GM19099 (cell line): ENCODE measurements around the gene ESPN.

Experiments
- POLR2A ChIP-seq: IDR thresholded peaks from 3 replicates; pipeline ENCODE4 v1.6.1; 2011; ENCODE audit warnings: low read depth; ENCODE audit not compliant: insufficient read length; ENCODE audit errors: extremely low read depth

The ESPN gene

DNA sequence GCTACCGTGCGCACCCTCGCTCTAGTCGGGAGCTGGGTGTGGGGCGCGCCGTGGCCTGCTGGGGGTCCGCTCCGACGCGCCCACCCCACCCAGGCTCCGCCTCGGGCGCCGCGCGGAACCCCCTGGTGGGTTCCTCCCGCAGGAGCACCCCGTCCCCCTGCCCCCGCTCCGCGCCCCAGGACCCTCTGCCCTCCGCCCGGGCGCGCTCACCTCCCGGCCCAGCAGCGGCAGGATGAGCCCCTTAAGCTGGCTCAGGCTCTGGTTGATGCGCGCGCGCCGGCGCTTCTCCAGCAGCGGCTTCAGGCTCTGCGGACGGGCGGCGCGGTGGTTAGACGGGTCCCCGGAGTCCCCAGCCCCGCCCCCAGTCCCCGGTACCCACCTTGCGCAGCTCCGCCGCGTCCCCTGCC is 5.2 kb upstream of the ESPN start:
- no peak for TF ChIP-seq POLR2A

- TF ChIP-seq POLR2A = no peak
These were observed 4.6 kb upstream of the ESPN start, which contains the start of gene HES2 for GRCh38 chr1:6419804-6420453. HES2 (minus strand) TSS chr1:6419919; CDS start chr1:6419820, 99 bp downstream.

GRCh38 chr1:6420454-6421042 is 4.0 kb upstream of the ESPN start:
- TF ChIP-seq POLR2A = no peak

DNA sequence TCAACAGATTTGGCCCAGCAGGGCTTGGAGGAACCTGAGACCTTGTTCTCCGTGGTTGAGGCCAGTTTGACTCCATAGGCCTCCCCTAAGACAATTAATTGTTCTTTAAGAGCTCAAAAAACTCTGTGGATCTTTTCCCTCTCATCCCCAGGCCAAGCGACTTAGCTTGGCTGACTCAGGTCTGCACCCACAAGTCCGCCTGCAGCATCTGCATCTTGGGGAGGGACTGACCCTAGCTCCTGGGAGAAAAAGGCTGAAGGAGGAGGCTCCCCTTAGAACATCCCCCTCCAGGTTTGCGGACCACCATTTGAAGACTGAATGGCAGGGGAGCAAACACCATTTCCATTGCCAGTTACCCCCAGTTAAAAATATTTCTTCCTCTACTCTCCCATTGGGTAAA is 3.3 kb upstream of the ESPN start:
- no peak for TF ChIP-seq POLR2A

DNA sequence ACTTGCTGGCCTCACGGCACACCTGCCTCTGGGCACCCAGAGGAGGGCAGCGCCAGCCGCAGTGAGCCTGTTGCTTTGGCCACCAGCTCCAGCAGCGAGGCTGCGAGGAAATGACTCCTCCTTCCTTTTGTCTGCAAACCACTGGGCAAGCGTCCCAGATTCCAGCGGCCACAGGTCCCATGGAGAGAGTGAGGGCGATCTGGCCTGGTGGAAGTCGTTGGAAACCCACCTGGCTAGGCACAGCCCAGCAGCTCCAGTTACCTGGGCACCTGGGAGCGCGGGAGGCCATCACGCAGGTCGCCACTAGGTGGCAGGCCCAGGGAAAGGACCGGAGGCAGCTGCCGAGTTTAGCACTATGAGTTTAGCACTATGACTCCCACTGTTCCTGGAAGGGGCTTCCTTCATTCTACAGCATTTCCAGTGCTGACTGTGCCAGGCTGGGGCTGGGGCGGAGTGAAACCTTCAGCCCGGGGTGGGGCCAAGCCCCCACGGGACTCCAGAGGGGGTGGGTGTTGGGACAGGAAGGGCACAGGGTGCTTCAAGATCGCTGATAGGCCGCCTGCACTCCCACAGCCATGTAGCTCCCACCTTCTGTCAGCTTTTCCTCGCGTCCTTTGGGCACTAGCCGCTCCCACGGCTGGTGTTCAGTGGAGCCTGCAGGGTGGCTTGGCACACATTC is 1.1 kb upstream of the ESPN start:
- no peak for TF ChIP-seq POLR2A

- no peak for TF ChIP-seq POLR2A
These were observed 493 bp upstream of the ESPN start for GRCh38 chr1:6424000-6424565.

- TF ChIP-seq POLR2A = no peak
These were observed 1.1 kb downstream of the ESPN start for GRCh38 chr1:6425658-6426057.

DNA sequence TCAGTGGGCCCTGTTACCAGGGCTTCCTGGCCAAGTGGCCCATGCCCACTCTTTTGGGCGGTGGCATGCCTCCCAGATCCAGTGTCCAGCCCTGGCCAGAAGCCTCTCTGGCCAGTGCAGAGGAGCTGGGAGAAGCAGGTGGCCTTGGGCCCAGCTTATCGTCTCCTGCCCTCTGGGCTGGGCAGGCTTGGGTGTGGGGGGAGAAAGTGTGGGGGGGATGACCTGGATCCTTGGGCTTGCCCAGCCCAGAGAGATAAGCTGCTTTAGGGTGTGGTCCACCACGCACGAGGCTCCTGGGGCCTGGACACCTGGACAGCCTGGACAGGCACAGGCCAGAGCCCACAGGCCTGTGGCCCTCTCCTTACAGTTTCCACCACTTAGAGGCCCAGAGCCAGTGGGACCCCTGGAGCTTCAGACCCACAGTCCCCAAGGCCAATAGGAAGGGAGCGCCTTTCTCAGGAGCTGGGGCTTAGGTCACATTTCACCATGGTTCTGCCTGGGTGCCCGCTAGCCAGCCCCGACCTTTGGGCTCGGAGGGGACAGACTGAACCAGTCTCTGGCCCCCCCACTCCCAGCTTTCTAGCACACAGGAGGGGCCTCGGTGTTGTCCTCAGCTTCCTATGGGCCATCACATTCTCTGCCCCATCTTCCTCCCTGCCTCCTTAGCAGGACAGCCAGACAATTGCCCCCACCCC is 1.8 kb downstream of the ESPN start:
- no peak for TF ChIP-seq POLR2A

DNA sequence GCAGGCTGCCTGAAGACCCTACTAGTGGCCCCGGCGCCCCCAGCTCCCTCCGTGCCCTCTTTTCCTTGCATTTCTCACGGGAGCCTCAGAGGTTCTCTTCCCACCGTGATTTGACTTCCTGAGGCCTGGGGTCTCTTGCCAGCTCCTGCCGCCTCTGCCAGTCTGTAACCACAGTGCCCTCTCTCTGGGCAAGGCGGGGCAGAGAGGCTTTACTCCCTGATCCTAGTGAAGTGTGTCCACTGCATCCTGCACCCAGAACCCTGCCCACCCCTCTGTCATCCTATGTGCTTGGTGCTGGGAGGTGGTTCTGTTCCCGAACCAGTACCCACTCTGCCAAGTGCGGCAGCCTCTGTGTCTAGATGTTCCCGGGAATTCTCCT is 2.4 kb downstream of the ESPN start:
- no peak for TF ChIP-seq POLR2A

DNA sequence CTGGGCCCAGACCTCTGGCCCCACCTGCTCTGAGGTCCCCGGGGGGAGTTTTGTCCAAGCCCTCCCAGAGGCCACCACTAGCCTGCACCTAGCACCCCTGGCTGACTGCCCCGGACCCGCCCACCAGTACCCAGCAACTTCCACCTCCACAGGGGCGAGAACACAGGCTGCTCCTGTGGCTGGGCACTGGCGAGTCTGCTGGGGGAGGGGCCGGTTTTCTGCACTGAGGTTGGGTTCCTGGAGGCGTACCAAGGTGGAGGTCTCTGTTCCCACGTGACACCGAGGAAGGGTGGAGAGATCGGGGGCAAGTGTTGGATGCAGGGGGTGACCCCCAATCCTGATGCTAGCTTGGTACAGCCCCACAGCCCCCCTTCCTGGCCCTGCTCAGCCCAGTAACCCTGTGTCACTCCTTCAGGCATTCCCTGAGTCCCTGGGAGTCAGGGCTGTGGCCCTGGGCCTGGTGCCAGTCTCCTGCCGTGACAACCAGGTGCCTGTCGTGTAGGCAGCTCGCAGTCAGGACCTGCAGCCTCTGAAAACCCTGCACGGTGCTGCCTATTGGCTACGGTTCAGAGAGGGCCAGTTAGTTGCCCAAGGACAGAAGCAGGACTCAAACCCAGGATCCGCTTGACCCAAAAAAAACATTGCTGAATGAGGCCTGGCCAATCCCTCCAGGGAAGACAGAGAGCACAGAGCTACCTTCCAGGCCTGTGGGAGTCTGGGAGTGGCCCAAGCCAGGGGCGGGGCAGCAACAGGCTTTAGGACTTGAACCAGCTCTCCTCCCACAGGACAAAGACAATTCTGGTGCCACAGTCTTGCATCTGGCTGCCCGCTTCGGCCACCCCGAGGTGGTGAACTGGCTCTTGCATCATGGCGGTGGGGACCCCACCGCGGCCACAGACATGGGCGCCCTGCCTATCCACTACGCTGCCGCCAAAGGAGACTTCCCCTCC is 3.1 kb downstream of the ESPN start:
- TF ChIP-seq POLR2A = no peak

DNA sequence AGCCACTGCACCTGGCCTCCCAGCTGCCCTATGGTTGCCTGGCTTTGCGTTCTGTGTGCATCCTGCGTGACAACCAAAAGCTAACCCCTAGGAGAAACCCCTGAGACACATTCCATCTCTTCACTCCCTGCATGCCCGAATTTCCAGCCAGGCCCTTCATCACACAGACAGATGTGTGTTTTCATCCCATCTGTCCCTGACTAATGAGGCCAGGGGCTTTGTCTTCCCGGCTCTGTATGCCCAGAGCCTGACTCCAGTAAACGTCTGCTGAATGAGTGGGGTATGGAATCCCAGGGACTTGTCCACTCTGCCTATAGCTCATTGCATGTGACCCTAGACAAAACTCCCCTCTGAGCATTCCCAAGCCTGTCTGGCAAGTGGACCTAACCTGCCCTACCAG is 9.6 kb downstream of the ESPN start:
- no peak for TF ChIP-seq POLR2A

DNA sequence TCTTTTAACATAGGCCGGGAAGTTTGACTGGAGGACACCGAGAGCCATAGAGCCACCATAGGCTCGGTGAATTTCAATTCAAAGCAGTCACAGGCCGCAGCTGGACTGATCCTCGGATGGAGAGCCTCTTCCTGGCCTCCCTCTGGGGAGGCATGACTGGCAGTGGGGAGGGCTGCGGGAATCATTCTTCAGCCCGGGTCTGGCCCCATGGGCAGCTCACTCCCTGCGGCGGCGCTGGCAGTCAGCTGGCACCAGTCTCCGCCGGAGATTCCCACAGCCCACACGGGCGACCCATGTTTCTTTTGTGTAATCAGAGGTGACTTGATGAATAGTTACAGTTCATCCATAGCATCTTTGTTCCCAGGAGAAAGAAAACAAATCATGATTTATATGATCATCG is 10.6 kb downstream of the ESPN start:
- TF ChIP-seq POLR2A = no peak

GRCh38 chr1:6435547-6435946 is 11.0 kb downstream of the ESPN start:
- no peak for TF ChIP-seq POLR2A

DNA sequence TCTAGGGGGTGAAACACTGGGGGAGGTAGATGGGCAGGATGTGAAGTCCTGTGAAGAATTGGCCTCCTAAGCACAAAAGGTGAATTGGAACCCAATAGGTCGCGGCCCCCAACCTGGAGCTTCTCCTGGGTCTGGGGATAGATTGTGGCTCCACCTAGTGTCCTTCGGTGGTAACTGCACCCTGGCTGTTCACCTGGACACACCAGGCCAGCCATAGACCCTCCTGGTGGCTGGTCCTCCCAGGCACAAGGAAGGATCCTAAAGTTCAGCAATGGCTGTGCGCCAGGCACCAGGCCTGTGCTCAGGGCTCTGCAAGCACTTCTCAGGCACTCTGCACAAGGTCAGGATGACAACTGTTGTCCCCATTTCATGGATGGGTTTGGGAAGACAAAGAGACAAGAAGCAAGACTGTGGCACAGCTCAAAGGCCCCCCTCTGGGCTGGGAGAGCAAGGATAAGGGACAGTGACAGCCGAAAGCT is 13.5 kb downstream of the ESPN start:
- no peak for TF ChIP-seq POLR2A
